Lower leg skin (tissue), 4 donors: Measurements from ENCODE around the gene SRRM3. TPM values are rescaled to one million over a fixed set of nuclear protein-coding genes. Genes with fewer than 3 reads are reported as not detected.

Source experiments
- DNase-seq, 2 donors: peaks; one replicate each; pipeline ENCODE4 v3.0.0-alpha.2; 2019; ENCODE audit warnings: low spot score in 2 of 2
- H3K4me3 ChIP-seq: fragments of 200-600 bp; sonication (generic); 2 replicates; pipeline ENCODE4 v1.5.1; 2017; ENCODE audit warnings: mild to moderate bottlenecking, low read depth; ENCODE audit not compliant: poor library complexity, severe bottlenecking
- POLR2A ChIP-seq, 2 donors: fragments of 450-650 bp; IDR thresholded peaks; one replicate each; pipeline ENCODE4 v1.6.1; 2016 to 2017; ENCODE audit warnings: antibody characterized with exemption in 2 of 2, mild to moderate bottlenecking in 1 of 2, moderate library complexity in 1 of 2
- WGBS, 2 donors: methylation state at CpG; one replicate each; pipeline ENCODE4 v1.1.5; 2018; 5-methylcytosine and 5-hydroxymethylcytosine counted together
- intact Hi-C: fragments of 100-400 bp; cut with DNase I; formaldehyde crosslinking; loops from one replicate; pipeline ENCODE4 v1.15.0; 2023; ENCODE audit warnings: low total_unique reads
- total RNA-seq, 4 donors: library from RNA; depleted of rRNA; stranded (reverse); fragments of >200 nt; gene quantifications; one replicate each; pipeline ENCODE4 v1.1.0, GENCODE V29; 2016
- TF ChIP-seq, protein P1 (sequence below), 3 donors: fragments of 450-650 bp; IDR thresholded peaks; one replicate each; pipeline ENCODE4 v1.5.1; 2016; ENCODE audit warnings: antibody characterized with exemption in 3 of 3, mild to moderate bottlenecking in 3 of 3, moderate library complexity in 2 of 3

The SRRM3 gene
- total RNA-seq, 4 donors from 2014 or later: 7.5 to 12.3 (median 9.4) TPM

DNA sequence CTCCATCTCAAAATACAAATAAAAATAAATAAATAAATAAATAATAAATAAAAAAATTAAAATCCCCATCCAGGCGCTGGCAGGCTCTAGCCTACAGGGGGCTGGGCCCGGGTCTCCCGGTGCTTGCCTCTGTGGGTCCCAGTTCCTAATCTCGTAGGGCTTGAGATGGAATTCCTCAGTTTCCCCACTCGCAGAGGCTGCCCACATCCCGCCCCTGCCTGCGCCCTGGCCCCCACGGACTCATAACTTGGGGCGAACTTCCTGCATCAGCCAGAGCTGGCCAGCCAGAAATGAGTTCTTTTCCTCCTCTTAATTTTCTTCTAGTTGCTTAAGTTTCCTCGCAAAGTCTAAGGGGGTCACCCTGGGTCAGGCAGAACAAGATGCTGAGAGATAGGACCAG lies 22.0 kb upstream of the SRRM3 start:
- DNase-seq: no peak
- intact Hi-C loops: loop anchor here (10.0 kb wide), 1 partner anchor 85 kb away; no protein-coding TSS in a partner anchor
- WGBS, 2 donors: 91 to 93% methylated on average over 10 of the region's 10 CpGs
- H3K4me3 ChIP-seq: no peak overlapping the region
- TF ChIP-seq, protein P1, sequence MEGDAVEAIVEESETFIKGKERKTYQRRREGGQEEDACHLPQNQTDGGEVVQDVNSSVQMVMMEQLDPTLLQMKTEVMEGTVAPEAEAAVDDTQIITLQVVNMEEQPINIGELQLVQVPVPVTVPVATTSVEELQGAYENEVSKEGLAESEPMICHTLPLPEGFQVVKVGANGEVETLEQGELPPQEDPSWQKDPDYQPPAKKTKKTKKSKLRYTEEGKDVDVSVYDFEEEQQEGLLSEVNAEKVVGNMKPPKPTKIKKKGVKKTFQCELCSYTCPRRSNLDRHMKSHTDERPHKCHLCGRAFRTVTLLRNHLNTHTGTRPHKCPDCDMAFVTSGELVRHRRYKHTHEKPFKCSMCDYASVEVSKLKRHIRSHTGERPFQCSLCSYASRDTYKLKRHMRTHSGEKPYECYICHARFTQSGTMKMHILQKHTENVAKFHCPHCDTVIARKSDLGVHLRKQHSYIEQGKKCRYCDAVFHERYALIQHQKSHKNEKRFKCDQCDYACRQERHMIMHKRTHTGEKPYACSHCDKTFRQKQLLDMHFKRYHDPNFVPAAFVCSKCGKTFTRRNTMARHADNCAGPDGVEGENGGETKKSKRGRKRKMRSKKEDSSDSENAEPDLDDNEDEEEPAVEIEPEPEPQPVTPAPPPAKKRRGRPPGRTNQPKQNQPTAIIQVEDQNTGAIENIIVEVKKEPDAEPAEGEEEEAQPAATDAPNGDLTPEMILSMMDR (IDR thresholded peaks at IDR 0.05): no peak
- TF ChIP-seq POLR2A (IDR thresholded peaks at IDR 0.05): no peak

DNA sequence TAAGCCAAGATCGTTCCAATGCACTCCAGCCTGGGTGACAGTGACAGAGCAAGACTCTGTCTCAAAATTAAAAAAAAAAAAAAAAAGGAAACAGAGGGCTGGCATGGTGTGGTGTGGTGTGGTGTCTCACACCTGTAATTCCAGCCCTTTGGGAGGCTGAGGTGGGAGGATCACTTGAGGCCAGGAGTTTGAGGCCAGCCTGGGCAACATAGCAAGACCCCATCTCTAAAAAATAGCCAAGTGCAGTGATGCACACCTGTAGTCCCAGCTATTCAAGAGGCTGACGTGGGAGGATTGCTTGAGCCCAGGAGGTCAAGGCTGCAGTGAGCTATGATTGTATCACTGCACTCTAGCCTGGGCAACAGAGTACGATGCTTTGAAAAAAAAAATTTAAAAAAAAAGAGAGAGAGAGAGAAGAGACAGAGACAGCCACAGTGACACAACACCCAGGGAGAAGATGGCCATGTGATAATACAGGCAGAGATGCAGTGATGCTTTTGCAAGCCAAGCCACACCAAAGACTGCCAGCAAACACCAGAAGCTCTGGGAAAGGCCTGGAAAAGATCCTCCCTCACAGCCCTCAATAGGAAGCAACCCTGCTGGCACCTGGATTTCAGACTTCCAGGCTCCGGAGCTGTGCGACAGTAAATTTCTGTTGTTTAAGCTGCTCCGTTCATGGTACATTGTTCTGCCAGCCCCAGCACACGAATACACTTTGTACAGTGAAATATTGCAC lies 19.3 kb upstream of the SRRM3 start:
- no peak for DNase-seq
- H3K4me3 ChIP-seq: no peak overlapping the region
- intact Hi-C loops: loop anchor here (10.0 kb wide), 1 partner anchor 82 kb away; no protein-coding TSS in a partner anchor
- 74 to 78% methylated on average over 7 of the region's 7 CpGs for WGBS, 2 donors
- TF ChIP-seq, protein P1 (IDR thresholded peaks at IDR 0.05): no peak
- no peak for TF ChIP-seq POLR2A (IDR thresholded peaks at IDR 0.05)

DNA sequence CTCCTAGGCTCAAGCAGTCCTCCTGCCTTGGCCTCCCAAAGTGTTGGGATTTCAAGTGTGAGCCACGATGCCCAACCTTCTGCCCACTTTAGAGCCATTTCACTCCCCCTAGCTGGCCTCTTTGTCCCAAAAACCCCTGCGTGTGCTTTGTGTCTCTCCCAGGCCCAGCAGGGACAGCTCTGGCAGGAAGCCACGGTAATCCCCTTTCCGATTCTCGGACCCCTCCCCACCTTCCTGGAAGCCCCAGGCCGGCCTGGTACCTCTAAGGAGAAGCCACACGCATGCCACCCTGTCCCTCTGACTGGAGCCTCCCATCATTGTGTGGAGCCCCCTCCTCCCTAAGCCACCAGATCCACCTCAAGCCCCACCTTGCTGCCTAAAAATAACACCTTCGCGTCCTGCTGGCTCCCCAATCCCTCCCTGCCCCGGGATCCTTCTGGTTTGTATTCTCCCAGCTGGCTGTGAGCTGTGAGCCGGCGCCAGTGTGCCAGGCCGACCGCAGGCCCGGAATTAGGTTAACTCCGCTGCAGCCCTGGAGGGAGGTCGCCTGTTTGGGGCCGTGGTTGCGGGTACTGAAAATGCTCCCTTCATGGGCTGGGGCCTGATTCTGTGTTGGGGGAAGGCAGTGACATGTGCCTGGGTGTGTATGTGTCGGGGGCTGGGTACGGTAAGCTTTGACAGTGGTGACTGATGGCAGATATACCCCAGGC lies 16.4 kb upstream of the SRRM3 start:
- 42 to 57% methylated on average over 20 to 21 of the region's 21 CpGs for WGBS, 2 donors
- intact Hi-C loops: loop anchor here (2.0 to 10.0 kb wide), 2 partner anchors 79 to 129 kb away; no protein-coding TSS in a partner anchor
- no peak overlapping the region for H3K4me3 ChIP-seq
- TF ChIP-seq, protein P1 (IDR thresholded peaks at IDR 0.05): no peak
- no peak for TF ChIP-seq POLR2A (IDR thresholded peaks at IDR 0.05)
- DNase-seq: no peak

DNA sequence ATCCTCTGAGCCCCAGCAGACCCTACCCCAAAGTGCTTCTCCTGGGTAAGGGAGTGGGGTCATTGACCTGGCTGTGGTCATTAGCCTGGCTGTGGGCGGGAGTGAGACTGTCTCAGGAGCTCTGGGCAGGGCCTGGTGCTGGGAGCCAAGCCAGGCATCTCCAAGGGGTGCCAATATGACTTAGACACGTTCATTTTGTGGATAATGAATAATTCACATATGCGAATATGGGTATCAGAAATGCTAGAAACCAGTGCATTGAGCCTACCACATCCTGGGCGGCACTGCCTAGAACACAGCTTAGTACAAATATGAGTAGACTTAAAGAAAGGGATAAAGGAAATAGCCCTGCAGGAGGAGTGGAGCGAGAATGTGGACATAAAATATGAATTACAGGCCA lies 14.4 kb upstream of the SRRM3 start:
- no peak for DNase-seq
- intact Hi-C loops: loop anchor here (10.0 kb wide), 1 partner anchor 78 kb away; no protein-coding TSS in a partner anchor
- TF ChIP-seq POLR2A (IDR thresholded peaks at IDR 0.05): no peak
- TF ChIP-seq, protein P1 (IDR thresholded peaks at IDR 0.05): no peak
- H3K4me3 ChIP-seq: no peak overlapping the region
- WGBS, 2 donors: 64 to 71% methylated on average over 5 of the region's 5 CpGs

DNA sequence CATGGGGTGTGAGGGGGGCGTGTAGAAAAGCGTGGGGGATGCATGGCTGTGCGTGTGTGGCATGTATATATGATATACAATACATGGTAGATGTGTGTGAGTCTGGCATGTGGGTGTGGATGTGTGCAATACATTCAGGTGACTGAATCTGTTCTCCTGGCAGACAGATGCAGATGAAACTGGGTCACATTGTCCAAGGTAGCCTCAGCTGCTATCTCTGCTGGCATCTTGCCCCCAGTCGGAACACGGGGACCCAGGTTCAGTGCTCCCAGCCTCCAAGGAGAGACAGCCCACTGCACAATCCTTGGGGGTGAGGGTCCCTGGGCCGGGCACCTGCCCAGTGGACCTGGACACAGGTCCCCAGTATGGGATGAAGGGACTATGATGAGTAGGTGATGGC lies 12.4 kb upstream of the SRRM3 start:
- intact Hi-C loops: loop anchor here (10.0 kb wide), 1 partner anchor 76 kb away; no protein-coding TSS in a partner anchor
- H3K4me3 ChIP-seq: no peak overlapping the region
- DNase-seq: no peak
- TF ChIP-seq, protein P1 (IDR thresholded peaks at IDR 0.05): no peak
- TF ChIP-seq POLR2A (IDR thresholded peaks at IDR 0.05): no peak
- WGBS, 2 donors: 53 to 55% methylated on average over 6 of the region's 6 CpGs
